OCI-LY7 (cell line): ENCODE measurements around the gene KRTCAP2. TPM values are rescaled to one million over a fixed set of nuclear protein-coding genes. Genes with fewer than 3 reads are reported as not detected.

Source experiments
- BruUV-seq: library from RNA; stranded (reverse); fragments of 400-500 nt; replicated peaks from 2 replicates; lab custom pipeline; 2021; lab: Mats Ljungman, UMichigan
- CTCF ChIA-PET: fragments of 300-600 bp; sonication (Branson Sonifier 250); formaldehyde crosslinking; loops from one replicate; lab custom pipeline; 2022; ENCODE audit warnings: antibody characterized with exemption; ENCODE audit not compliant: unreplicated experiment; lab: Charles Lee
- POLR2A ChIA-PET: fragments of 300-600 bp; sonication (Branson Sonifier 250); formaldehyde crosslinking; loops from one replicate; lab custom pipeline; 2022; ENCODE audit warnings: antibody characterized with exemption; lab: Charles Lee
- DNase-seq: peaks from one replicate; pipeline ENCODE4 v3.0.0-alpha.2; 2015; ENCODE audit warnings: low spot score
- H2AFZ ChIP-seq: fragments of 200-600 bp; sonication (generic), shearing (Covaris generic); 2 replicates; pipeline ENCODE4 v1.6.1; 2014; ENCODE audit warnings: mild to moderate bottlenecking, antibody characterized with exemption, low read length, moderate library complexity
- H3K27ac ChIP-seq: fragments of 200-600 bp; sonication (generic); 2 replicates; pipeline ENCODE4 v1.5.1; 2014; ENCODE audit warnings: mixed run types, low read depth, mild to moderate bottlenecking, moderate library complexity, low read length, inconsistent platforms; ENCODE audit not compliant: poor library complexity, severe bottlenecking
- H3K36me3 ChIP-seq: fragments of 200-600 bp; sonication (generic); 2 replicates; pipeline ENCODE4 v1.6.1; 2014; ENCODE audit warnings: mild to moderate bottlenecking, antibody characterized with exemption, low read length, moderate library complexity, mixed read lengths; ENCODE audit not compliant: insufficient read depth
- H3K4me1 ChIP-seq: fragments of 200-600 bp; sonication (generic); 2 replicates; pipeline ENCODE4 v1.5.1; 2014; ENCODE audit warnings: mild to moderate bottlenecking, low read length; ENCODE audit not compliant: insufficient read depth, poor library complexity, severe bottlenecking
- H3K4me2 ChIP-seq: fragments of 200-600 bp; sonication (generic); 2 replicates; pipeline ENCODE4 v1.6.1; 2014; ENCODE audit warnings: mild to moderate bottlenecking, low read length
- H3K4me3 ChIP-seq: fragments of 200-600 bp; sonication (generic); 2 replicates; pipeline ENCODE4 v1.5.1; 2014; ENCODE audit warnings: mild to moderate bottlenecking, low read depth, low read length; ENCODE audit not compliant: poor library complexity, severe bottlenecking
- H3K79me2 ChIP-seq: fragments of 200-600 bp; sonication (generic); 2 replicates; pipeline ENCODE4 v1.6.1; 2016; ENCODE audit warnings: low read depth, mild to moderate bottlenecking, low read length, moderate library complexity, mixed read lengths; ENCODE audit not compliant: insufficient read depth
- H3K9me2 ChIP-seq: fragments of 200-600 bp; sonication (generic); 2 replicates; pipeline ENCODE4 v1.6.1; 2016; ENCODE audit warnings: mild to moderate bottlenecking, low read length, mixed read lengths; ENCODE audit not compliant: insufficient read depth
- H3K9me3 ChIP-seq: fragments of 200-600 bp; sonication (generic); 2 replicates; pipeline ENCODE4 v1.6.1; 2014; ENCODE audit warnings: mild to moderate bottlenecking, mixed run types, low read length, mixed read lengths
- H4K20me1 ChIP-seq: fragments of 200-600 bp; sonication (generic); 2 replicates; pipeline ENCODE4 v1.6.1; 2014; ENCODE audit warnings: mild to moderate bottlenecking, antibody characterized with exemption, low read length, moderate library complexity, mixed read lengths; ENCODE audit not compliant: insufficient read depth
- EZH2phosphoT487 ChIP-seq: fragments of 200-600 bp; sonication (generic); IDR thresholded peaks from 2 replicates; pipeline ENCODE4 v1.6.1; 2018; ENCODE audit warnings: low read depth, borderline replicate concordance, mild to moderate bottlenecking, mixed run types, antibody characterized with exemption, low read length, moderate library complexity, mixed read lengths
- intact Hi-C: fragments of 100-400 bp; cut with micrococcal nuclease; formaldehyde crosslinking; loops from one replicate; pipeline ENCODE4 v1.10.0; 2022; ENCODE audit not compliant: unreplicated experiment
- total RNA-seq, 2 experiments: library from RNA; depleted of rRNA in 1 of 2; stranded (reverse); fragments of >200 nt in 1 of 2; shearing (Covaris generic) in 1 of 2; gene quantifications; 2 replicates each; pipeline ENCODE4 v1.2.3, GENCODE V29; 2014 to 2022
- TF ChIP-seq, protein P1 (sequence below): fragments of 200-600 bp; sonication (generic); conservative IDR thresholded peaks from 2 replicates; pipeline ENCODE4 v1.5.1; 2014; ENCODE audit warnings: mild to moderate bottlenecking, antibody characterized with exemption, low read length, moderate library complexity, mixed read lengths

The KRTCAP2 gene
- total RNA-seq, 2 experiments from 2014 or later: 128 to 141 TPM

- H3K4me3 ChIP-seq: peak overlapping the region; percentile 29
- peaks cover 15% of the 10 kb centered on the region for H3K4me1 ChIP-seq
Measured at GRCh38 chr1:155193275-155193990, 20.3 kb upstream of the KRTCAP2 start.

DNA sequence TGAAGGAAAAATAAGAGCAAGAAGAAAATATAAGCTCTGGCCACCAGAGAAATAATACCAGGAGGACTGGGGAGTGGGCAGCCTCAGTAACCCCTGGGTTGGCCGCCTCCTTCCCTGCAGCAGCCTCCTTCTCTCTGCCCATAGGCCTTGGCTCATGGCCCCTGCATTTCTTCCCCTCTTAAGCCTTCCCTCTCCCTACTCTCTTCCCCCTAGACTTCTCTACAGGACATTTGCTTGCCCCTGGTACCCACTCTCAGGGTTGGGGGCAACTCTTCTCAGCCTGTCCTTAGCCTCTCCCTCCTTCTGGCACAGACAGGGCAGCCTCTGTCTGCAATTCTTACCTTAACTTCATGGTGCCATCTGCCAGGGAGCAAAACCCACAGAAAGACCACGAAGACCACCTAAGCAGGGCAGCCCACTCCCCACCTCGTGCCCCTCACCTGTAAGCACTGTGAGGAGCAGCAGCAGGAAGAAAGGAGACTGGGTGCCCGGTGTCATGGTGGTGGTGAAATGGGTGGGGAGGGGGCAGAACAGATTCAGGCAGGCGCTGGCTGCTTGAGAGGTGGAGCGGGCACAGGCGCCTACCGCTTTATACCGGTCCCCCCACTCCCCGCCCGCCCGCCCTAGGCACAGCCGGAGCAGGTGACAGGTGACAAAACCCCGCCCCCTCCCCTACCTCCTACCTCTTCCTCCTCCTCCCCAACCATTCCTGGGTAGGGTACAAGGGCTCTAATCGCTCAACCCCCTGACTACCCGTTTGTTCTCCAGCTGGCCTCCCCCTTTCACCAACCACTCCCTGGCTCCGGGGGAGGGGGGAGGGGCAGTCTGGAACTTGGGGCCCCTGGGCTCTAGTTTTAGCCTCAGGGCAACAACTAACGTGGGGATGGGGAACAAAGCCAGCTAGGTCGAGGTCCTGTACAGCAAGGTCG is 19.5 kb upstream of the KRTCAP2 start:
- ChIA-PET POLR2A (no interaction called here), CTCF (interaction anchor here (0.5 to 1.3 kb wide), 5 partner anchors 7 to 107 kb away, joined by 3 to 9 read pairs (median 3); no protein-coding TSS in a partner anchor)
- no peak overlapping the region for H3K27ac ChIP-seq
- peak overlapping the region; percentile 53 for H3K4me2 ChIP-seq
- H3K36me3 ChIP-seq: no peaks in the 10 kb centered on the region
- no peak for DNase-seq
- H2AFZ ChIP-seq: no peak overlapping the region; the same call in 1 of the 2 replicates
- no peaks in the 10 kb centered on the region for H3K79me2 ChIP-seq
- no peaks in the 10 kb centered on the region for H3K9me3 ChIP-seq
- intact Hi-C loops: loop anchor here (1.0 kb wide), 1 partner anchor 16 kb away; no protein-coding TSS in a partner anchor
- H4K20me1 ChIP-seq: no peaks in the 10 kb centered on the region
- no TSS peak for BruUV-seq
- peak overlapping the region; percentile 29 for H3K4me3 ChIP-seq
- no peaks in the 10 kb centered on the region for H3K9me2 ChIP-seq
- peaks cover 15% of the 10 kb centered on the region for H3K4me1 ChIP-seq
- TF ChIP-seq EZH2phosphoT487: no peak
- TF ChIP-seq, protein P1, sequence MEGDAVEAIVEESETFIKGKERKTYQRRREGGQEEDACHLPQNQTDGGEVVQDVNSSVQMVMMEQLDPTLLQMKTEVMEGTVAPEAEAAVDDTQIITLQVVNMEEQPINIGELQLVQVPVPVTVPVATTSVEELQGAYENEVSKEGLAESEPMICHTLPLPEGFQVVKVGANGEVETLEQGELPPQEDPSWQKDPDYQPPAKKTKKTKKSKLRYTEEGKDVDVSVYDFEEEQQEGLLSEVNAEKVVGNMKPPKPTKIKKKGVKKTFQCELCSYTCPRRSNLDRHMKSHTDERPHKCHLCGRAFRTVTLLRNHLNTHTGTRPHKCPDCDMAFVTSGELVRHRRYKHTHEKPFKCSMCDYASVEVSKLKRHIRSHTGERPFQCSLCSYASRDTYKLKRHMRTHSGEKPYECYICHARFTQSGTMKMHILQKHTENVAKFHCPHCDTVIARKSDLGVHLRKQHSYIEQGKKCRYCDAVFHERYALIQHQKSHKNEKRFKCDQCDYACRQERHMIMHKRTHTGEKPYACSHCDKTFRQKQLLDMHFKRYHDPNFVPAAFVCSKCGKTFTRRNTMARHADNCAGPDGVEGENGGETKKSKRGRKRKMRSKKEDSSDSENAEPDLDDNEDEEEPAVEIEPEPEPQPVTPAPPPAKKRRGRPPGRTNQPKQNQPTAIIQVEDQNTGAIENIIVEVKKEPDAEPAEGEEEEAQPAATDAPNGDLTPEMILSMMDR: no peak

More at GRCh38 chr1:155193275-155193990, 20.3 kb upstream of the KRTCAP2 start:
- ChIA-PET CTCF (interaction anchor here (0.5 to 1.3 kb wide), 6 partner anchors 8 to 413 kb away, joined by 3 to 9 read pairs (median 4); no protein-coding TSS in a partner anchor), POLR2A (interaction anchor here (0.5 to 1.5 kb wide), 4 partner anchors 8 to 22 kb away, joined by 3 to 4 read pairs (median 3); partner anchors contain the start of gene KRTCAP2)
- DNase-seq: peak; percentile 74
- no peak for TF ChIP-seq EZH2phosphoT487
- TF ChIP-seq, protein P1: peak; percentile 96
- Histone ChIP-seq H4K20me1 (no peaks in the 10 kb centered on the region), H3K4me2 (peak overlapping the region; percentile 53), H3K36me3 (no peaks in the 10 kb centered on the region), H3K79me2 (no peaks in the 10 kb centered on the region), H3K9me3 (no peaks in the 10 kb centered on the region), H2AFZ (no peak overlapping the region; the same call in 1 of the 2 replicates), H3K9me2 (no peaks in the 10 kb centered on the region), H3K27ac (no peak overlapping the region)
- BruUV-seq: no TSS peak
- intact Hi-C loops: loop anchor here (1.0 kb wide), 1 partner anchor 17 kb away; no protein-coding TSS in a partner anchor
